Endometrial microvascular endothelial cells (primary cell): Measurements from ENCODE around the gene GPR65. TPM values are rescaled to one million over a fixed set of nuclear protein-coding genes. Genes with fewer than 3 reads are reported as not detected.

Experiments
- in situ Hi-C: cut with HindIII; loops from 2 replicates; pipeline ENCODE4 v1.10.0; 2017; ENCODE audit warnings: low sequenced_read_pairs, low pct_unique_long_range_greater_than_20kb; ENCODE audit errors: inconsistent ontology term
- total RNA-seq: library from RNA; depleted of rRNA; stranded (reverse); fragments of >200 nt; gene quantifications from one replicate; pipeline ENCODE4 v1.2.3, GENCODE V29; 2015; ENCODE audit errors: inconsistent ontology term

GPR65 gene
- total RNA-seq, 1 donor from 2014 or later: not detected

DNA sequence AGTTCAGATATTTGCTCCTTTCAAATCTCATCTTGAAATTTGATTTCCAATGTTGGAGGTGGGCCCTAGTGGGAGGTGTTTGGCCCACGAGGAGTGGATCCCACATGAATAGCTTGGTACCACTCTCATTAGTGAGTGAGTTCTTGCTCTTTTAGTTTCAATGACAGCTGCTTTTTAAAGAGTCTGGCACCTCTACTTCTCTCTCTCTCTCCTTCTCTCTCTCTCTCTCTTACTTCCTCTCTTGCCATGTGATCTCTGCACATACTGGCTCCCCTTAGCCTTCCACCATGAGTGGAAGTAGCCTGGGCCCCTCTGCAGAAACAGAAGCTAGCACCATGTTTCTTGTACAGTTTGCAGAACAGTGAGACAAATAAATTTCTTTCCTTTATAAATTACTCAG, 25.1 kb downstream of the GPR65 start:
- in situ Hi-C loops: no loop called here

DNA sequence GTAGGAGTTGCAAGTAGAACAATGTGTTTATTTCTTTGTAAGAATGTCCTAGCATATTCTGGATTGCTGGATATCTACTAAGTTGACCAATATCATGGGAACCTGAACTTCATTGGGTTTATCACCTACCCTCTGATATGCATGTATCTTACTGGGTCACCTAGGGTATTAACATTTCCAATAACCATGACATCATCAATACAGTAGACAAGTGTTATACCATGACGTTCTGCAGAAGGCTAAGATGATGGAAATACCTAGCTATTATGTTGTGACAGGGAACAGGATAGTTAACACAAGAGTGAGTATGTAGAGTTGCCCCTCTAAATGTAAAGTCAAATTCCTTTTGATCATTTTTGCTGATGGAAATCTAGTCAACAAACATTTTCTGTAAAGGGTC, 26.0 kb downstream of the GPR65 start:
- in situ Hi-C loops: no loop called here

DNA sequence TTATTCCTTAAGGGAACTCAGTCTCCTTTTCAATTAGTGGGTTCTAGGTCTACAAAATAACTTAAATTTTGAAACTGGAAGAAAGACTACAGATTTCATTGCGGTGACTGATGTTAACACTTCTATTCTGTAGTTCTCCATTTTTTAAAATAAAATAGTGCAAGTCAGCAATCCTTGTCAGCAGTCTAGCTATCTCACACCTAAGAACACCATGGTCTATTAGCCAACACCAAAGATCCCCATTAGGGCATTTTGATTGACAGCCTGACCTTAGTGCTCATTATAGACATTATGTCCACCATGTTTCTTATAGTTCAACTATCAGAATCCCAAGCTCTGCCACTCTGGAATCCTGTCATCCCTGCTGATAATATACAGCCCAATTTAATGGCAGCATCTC, 27.4 kb downstream of the GPR65 start:
- in situ Hi-C loops: no loop called here

DNA sequence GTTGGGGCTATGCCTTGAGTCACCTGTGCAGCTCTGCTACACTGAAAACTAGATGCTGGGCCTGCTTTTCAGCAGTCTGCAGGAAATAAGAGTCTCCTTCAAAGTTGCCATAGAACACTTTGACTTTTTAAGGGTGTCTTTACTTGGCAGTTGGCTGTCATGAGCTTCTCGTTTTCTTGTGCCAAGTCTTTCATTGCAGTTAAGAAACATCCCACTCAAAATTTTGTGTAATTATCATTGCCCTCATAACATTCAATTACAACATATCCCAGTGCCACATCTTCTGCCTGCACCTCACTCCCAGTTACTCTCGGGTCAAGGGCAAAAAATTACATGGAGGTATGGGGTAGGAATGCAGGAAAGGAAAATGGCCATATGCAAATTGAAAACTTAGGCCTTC, 29.1 kb downstream of the GPR65 start:
- in situ Hi-C loops: no loop called here

DNA sequence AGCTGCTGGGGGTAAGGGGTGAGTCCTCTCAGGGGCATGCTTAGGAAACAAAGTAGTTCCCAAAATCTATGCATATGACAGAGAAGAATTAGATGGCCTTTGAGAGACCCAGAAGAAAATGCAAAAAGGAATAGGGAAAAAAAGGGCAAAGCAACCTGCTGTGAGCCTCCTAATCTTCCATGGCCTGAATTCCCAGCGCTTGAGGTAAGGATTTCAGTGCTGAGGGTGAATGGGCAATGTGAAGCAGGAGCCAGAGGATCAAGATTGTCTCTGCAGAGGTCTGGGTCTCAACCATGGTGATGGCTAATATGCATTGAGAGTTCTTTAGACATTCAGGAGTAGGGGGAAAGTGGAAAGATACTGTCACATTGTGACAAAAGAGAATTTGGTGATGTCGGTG, 31.5 kb downstream of the GPR65 start:
- in situ Hi-C loops: no loop called here

DNA sequence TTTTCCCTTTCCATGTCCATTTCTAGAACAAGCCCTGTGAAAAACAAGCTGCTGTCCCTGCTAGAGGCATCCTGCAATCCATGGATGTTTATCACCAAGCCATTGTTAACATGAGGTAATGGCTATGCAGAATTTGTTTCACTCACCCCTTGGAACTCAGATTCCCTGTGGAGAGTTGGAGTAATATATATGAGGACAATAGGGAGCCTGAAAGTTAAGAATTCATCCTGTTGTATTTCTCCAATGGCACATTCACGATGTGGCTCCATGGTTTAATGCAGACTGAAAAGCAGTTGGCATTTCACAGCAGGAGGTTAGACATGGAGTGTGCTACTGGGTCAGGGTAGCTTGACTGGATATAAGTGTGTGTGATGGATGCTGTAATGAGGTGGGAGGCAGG, 32.4 kb downstream of the GPR65 start:
- in situ Hi-C loops: no loop called here

DNA sequence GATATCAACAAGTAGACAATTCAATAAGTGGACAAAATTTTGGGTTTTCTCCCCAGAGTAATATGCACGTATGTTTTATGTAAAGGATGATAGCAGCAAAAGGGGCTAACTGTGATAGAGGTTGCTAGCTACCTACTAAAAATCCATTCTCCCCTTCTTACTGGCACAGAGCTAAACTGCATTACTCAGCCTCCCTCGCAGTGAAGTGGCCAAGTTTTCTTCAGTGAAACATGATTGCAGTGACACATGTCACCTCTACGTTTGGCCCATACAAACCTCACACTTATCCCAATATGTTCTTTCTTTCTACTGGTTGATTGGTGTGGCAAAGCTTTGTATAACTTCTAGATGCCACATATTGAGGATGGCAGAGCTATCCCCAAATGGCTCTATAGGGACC, 34.3 kb downstream of the GPR65 start:
- in situ Hi-C loops: no loop called here

DNA sequence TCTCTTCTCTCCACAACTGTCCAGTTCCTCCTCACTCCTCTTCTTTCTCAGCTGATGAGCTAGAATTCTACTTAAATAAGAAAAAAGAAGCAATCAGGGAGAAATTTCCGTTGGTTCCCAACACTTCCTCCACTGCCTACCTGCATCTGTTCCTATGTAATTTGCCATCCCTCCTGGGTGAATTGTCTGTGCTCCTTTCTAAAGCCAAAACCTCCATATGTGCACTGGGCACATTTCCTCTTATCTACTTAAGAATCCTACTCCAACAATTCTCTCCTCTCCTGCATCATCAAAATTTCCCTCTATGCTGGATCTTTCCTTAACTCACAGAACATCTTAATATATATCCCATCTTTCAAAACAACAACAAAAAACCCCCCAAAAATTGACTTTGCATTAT, 35.2 kb downstream of the GPR65 start:
- in situ Hi-C loops: no loop called here

DNA sequence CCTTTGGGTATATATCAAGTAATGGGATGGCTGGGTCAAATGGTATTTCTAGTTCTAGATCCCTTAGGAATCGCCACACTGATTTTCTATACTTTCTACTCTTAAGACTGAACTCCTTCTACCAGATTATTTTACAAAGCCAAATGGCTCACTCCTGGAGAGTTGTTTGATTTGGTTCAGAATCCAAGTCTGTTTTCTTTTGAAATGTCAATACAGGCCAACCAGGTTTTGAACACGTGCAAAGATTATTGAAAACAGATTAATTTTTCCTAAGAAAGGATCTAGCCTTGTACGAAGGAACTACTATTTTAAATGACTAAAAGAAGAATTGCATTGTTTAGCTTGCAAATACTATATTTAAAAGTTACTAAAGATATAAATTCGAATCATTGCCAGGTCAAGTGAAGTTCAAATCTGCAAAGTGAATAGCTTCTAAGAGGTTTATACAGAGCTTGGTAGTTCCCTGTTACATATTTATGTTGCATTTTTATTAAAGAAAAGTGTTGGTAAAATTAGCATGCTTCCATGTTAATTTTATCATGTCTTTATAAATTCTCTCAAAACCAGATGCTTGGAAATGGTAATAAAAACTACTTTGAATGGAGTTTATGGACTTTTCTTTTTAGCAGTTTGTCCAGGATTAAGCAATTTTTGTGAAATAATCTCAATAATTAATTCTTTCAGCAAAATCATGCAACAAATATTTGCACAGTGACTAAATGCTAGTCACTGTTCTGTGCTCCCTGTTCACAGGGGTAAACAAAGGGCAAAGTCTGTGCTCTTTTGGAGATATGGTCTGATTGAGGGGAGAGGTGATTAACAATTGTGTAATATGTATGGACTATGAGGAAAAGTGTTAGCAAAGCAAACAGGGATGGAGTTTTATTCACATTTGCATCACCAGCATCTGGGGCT, 38.9 kb downstream of the GPR65 start:
- in situ Hi-C loops: no loop called here

DNA sequence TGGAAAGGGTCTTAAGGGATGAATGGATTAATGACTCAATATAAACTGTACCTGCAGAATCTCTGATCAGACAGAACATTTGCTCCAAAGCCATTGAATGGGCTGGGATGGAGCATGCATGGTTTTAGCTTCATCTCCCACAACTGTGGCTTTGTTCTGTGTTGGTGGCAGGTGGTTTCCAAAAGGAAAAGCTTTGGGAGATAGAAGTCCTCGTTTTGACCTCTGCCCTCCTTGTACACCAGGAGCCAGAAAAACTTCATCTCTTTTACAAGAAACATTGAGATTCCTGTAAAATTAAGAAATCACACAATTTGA, 39.5 kb downstream of the GPR65 start:
- in situ Hi-C loops: no loop called here

DNA sequence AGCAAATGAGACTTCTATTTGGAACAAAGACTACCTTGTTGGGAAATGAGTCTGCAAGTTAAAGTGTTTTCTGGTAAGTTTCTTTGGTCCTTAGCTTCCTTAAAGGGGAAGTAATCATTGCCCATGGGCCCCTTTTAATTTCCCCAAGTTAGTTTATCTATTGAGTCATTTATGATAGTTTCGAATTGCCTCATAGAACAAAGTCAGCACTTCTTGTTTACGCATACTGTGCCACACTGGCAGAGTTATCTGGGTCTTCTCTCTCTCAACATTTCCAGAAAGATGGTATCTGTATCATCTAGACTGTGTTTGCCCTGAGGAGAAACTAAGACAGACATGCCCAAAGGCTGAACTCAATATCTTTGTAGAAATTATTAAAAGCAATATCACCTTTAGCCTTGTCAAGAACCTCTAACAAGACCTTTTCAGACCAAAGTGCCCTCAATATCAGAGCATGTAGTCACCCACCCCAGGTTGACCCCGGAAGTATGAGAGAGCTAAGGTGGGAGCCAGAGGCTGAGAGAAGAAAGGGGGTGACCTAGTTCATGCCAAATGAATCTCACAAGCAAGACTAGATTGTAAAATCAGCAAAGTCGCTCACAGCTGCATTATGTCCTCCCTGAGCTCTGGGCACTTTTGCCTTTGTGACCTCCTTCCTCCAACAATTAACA, 40.0 kb downstream of the GPR65 start:
- in situ Hi-C loops: no loop called here

DNA sequence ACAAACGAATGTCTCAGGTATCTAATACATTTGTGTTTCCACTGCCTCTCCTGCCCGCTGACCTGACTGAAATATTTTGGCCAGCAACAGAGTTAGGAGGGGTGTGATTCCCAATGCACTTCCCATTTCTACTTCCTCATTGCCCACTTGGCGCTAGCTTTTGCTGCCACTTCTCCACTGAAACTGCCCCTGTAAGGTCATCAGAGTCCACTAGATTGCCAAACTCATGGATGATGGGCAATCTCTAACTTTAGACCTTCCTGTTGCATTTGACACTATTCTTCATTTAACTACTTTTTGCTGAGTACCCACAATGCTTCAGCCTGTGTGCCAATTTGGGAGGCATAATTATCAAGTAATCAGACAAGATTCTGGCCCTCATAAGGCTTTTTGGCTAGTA, 40.8 kb downstream of the GPR65 start:
- in situ Hi-C loops: no loop called here

DNA sequence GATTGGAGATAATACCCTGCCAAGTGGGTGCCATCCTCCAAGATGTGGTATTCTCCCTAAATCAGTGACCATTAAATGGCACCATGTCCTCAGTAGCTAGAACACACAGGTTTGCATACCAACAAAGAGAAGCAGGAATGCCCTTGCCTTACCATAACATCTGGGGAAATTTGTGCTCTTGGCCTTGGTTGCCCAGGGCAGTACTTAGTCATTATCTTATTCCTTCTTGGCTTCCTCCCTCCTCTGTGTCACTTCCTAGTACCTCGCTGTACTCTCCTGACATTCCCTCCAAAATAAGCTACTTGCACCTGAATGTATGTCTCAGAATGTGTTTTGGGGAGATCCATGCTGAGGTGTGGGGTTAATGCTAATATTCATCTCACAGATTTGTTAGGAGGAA, 43.4 kb downstream of the GPR65 start:
- in situ Hi-C loops: no loop called here

DNA sequence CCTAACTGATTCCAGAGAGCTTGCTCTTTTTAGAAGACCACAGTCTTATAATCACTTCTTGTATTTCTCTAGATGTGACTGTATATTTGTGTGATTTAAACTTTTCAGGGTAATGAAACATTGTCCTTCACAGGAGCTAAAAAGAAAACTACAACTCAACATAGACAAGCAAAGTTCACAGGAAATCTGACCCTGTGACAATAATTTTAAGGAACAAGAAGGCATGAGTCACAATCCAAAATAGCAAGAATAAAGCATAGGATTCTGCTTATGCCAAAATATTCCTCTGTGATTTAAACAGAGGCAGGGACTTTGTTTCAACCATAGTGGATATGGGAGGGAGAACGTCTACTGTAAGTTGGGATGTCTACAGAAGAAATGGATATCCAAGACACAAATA, 44.3 kb downstream of the GPR65 start:
- in situ Hi-C loops: no loop called here

DNA sequence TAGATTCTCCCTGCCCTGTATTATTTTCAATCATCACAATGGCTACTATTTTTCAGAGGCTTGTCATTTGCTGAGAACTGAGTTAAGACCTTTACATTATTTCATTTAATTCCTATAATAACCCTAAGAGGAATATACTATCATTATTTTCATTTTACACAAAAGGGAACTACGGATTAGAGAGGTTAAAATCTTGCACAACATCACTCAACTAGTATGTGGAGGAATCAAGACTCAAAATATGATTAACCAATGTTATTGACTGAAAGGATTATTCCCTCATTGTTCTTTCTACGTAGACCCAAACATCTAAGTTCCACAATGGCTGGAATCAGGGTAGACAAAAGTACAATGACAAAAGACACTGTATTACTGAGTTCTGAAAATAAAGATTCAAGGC, 45.0 kb downstream of the GPR65 start:
- in situ Hi-C loops: no loop called here

DNA sequence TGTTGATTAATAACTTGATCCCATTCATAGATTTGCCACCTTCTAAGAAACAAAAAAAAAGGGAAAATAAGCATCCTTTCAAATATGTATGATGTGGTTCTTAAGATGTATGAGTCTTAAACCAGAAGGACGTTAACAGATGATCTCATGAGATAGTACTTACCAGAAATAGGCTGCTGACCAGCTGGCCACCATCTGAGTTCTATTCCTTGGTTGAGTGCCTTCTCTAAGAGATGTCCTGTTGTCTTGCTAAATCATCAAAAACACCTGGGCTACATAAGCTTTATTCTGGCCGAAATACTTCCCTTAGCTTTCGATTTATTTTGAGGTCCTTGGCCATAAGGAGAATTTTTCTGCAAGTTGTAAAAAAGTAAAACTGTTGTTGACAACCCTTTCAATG, 55.6 kb downstream of the GPR65 start:
- in situ Hi-C loops: no loop called here

DNA sequence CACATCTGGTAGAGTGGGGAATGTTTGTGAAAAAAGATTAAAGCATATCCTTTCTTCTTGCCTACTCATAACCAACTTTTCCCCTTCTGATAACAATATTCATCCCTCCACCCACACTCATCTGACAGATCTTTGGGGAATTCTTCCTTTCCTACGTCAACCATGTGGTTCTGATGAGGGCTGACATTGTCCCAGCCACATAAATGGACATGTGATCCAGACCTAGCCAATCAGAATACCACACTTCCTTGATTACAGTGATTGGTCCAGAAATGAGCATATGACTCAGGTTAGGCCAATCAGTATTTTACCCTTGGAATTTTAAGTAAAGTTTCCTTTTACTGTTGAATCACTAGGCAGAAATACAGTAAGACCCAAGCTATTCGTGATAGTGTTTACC, 58.9 kb downstream of the GPR65 start:
- in situ Hi-C loops: no loop called here
